T-helper 1 cell (primary cell): ENCODE data around the gene BFSP1.

Experiments used
- DNase-seq, 5 donors: peaks; one replicate each; pipeline ENCODE4 v3.0.0-alpha.2; 2012 to 2020

BFSP1 gene

GRCh38 chr20:17519606-17520285 lies 11.4 kb downstream of the BFSP1 start:
- DNase-seq = no peak

- DNase-seq = no peak
Measured at GRCh38 chr20:17518339-17519052, 12.7 kb downstream of the BFSP1 start.

DNA sequence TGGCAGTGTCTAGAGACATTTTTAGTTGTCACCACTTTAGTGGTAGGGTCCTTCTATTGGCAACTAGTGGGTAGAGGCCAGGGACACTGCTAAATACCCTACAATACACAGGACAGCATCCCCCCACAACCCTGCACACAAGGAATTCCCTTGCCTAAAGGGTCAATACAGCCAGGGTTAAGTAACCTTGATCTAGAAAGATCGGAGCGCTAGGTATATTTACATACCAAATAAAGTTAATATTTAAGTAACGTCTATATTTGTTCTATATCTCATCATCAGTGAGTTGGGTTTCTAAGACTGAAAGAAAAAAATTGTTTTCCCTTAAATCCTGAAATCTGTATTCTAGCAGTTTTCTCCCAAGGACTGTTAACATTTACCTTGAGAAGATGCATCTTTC lies 16.1 kb downstream of the BFSP1 start:
- DNase-seq = no peak

- DNase-seq = no peak
Measured at GRCh38 chr20:17513939-17514338, 17.2 kb downstream of the BFSP1 start.

DNA sequence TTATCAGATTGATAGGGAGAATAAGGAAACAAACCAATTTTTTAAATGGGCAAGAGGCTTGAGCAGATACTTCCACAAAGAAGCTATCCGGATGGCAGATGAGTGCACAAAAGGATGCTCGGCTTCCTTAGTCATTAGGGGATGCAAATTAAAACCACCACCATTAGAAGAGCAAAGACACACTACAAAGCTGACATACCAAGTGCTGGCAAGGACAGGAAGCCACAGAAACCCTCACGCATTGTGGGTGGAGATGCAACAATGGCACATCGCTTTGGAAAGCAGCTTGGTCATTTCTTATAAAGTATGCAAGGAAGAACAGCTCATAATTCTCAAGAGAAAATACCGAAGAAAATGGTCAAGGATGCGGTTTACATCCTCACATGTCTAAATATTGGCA lies 19.8 kb downstream of the BFSP1 start:
- DNase-seq = peak in 1 of 5 donors; percentile 53

DNA sequence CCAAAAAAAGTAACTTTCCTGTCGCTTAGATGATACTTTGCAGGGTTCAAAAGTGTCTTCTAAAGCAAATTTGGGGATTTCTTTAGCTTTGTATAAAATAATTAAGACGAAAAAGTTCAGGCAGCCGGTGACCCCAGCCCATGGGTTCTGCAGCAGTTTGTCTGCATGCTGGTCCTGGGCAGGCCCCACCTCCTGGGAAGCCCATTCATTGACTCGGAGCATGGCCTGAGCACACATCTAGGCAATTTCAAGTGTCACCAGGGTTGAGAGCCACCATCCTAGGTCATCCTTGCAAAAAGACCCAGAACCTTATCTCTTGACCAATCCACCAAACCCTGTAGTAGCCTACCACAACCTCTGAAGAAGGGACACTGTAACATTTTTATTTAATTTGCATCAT lies 20.6 kb downstream of the BFSP1 start:
- DNase-seq = no peak

GRCh38 chr20:17508756-17509155 lies 22.4 kb downstream of the BFSP1 start:
- no peak for DNase-seq

DNA sequence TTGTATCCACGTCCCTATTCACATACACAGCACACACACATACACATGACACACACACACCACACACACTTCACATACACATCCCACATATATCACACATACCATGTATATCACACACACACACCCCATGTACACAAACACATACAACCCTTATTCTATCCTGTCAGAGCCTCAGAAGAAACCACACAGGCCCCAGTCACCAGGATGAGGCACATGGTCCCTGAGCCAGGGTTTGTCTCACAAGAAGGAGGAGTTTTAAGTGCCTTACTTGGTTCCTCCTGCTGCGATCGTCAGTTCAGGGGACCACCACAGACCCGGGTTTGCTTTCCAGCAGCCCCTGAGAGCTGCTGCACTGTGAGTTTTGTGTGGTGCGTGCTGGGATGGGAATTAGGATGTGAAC lies 23.6 kb downstream of the BFSP1 start:
- no peak for DNase-seq

DNA sequence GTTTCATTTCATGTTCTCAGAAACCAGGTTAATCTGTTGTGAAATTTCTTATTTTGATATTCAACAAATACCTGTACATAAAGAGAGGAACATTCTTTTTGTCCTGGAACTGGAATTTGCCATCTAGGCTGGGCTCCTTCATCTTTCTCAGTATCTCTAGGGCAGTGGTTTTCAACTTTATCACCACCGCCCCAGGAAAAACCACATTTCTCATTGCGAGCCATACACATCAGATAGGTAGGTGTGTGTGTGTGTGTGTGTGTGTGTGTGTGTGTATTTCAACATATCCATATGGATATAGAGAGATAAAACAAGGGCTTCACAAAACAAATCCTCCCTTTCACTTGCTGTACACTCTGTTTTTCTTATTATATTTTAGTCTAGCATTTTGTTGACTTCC lies 24.1 kb downstream of the BFSP1 start:
- DNase-seq = no peak

DNA sequence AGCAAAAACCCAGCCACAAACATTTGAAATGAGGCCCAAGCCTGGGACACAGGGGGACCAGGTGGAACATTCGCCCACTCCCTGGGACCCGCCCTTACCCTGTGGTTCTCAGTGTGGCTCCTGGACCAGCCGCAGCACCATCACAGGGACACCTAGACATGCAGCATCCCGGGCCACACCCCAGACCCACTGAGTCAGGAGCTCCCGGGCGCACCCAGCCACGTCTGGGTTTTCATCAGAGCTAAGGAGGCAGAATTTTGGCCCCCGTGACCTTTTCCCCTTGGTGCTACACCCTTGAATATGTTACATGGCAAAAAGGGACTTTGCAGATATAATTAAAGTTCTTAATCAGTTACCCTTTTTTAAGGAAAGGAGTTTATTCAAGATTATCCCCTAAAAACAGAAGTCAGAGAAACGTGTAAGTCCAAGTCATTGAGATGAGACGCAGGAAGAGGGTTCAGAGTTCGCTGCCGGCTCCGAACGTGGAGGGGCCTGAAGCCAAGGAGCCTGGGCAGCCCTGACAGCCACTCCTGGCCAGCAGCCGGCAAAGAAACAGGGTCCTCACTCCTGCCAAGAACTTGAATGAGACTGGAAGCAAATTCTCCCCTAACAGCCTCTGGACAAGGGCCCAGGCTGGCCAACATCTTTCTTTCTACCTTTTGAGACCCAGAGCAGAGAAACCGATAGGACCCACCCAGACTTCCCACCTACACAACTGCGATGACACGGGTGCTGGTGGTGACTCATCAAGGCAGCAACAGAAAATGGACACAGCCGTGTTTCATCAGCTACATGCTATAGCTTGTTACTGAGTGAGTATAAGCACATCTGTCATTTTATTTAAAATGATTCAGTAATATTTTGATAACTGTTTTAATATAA lies 25.3 kb downstream of the BFSP1 start:
- DNase-seq = peak in 1 of 5 donors; percentile 56

- DNase-seq = peak in 4 of 5 donors; percentile 15 to 77 (median 27)
Measured at GRCh38 chr20:17504898-17505635, 26.1 kb downstream of the BFSP1 start.

GRCh38 chr20:17504066-17504897 lies 26.9 kb downstream of the BFSP1 start:
- DNase-seq = peak in 1 of 5 donors; percentile 10

GRCh38 chr20:17503301-17504065 lies 27.7 kb downstream of the BFSP1 start:
- DNase-seq = peak in 1 of 5 donors; percentile 35

GRCh38 chr20:17502105-17502504 lies 29.1 kb downstream of the BFSP1 start:
- DNase-seq = no peak

DNA sequence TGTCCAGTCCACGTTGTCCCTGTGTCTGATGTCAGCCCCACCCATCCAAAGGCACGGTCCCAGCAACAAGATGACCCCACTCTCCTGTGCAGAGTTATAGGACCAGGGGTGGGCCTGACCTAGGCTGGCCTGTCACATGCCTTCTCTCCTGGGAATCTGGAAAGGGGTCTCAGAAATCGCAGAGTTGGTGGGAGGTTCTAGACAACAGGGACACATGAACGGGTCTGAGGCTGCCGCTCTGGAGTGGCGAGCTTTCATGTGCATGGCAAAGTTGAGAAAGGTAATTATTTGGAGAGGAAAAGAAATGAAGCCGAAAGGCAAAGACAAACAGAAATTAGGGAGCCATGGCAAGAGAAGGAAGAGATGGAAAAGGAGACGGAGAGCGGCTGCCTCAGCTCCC lies 29.5 kb downstream of the BFSP1 start:
- DNase-seq = no peak

GRCh38 chr20:17500826-17501225 lies 30.4 kb downstream of the BFSP1 start:
- no peak for DNase-seq

DNA sequence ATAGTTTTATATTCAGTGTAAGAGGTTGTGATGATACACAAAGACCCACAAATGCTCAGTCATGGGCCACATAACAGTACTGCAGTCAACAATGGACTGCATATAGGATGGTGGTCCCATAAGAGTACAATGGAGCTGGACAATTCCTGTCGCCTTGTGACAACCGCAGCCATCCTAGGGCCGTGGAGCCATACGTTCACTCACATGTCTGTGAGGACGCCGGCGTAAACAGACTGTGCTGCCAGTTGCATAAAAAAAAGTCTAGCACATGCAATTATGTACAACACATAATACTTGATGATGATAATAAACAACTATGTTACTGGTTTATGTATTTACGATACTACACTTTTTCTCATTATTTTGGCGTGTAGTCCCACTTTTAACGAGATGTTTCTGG lies 30.9 kb downstream of the BFSP1 start:
- no peak for DNase-seq

GRCh38 chr20:17499041-17499440 lies 32.1 kb downstream of the BFSP1 start:
- DNase-seq = no peak

- DNase-seq = no peak
Measured at GRCh38 chr20:17498641-17499040, 32.5 kb downstream of the BFSP1 start.

DNA sequence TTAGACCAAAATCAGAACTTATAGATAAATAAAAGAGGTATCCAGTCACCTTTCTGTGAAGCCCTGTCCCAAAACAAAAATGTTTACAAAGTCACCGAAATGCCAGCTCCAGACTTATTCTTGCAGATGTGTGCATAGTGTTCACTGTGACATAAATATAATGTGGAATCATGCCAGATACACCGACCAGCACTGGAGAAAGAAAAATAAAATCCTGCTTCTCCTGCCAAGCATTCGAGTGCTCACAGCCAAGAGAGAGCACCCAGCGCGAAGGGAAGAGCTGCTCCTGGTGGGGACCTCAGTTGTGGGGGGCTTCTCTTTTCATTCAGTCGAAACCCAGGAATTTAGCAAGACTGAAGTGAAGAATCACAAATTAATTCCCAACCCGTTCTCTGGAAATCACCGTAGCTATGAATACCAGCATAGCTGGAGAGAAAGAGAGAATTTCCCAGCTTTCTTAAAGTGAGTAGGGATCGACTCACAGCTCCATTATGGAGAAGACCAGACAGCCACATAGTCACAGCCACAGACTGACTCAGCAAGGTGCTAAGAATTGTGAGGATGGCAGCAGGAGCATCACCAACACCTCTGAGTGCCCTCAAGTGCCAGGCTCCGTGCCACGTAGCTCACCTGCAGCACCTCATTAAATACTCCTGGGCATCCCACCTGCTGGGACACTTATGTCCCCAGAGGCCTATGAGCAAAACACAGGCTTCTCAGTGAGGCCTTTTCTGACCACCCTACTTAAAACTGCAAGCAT lies 33.2 kb downstream of the BFSP1 start:
- no peak for DNase-seq
